ENCODE measurements around the gene S100A8.

S100A8 gene

GRCh38 chr1:153345187-153346076 lies 45.4 kb downstream of the S100A8 start:
- DNase-seq = no peak

GRCh38 chr1:153344718-153345025 lies 46.2 kb downstream of the S100A8 start:
- DNase-seq = no peak

GRCh38 chr1:153343811-153344717 lies 46.8 kb downstream of the S100A8 start:
- peak; percentile 37 for DNase-seq

- no peak for DNase-seq
These were observed 47.7 kb downstream of the S100A8 start for GRCh38 chr1:153343040-153343681.

GRCh38 chr1:153342178-153342577 lies 48.7 kb downstream of the S100A8 start:
- no peak for DNase-seq

GRCh38 chr1:153341431-153341934 lies 49.4 kb downstream of the S100A8 start:
- no peak for DNase-seq

- no peak for DNase-seq
These were observed 50.5 kb downstream of the S100A8 start for GRCh38 chr1:153340356-153340755.

Data from NCI-H226 (cell line).